Germinal center (tissue), 1 donor: ENCODE data around the gene CDH13.
"Not testable (repeated sequence)": the region's sequence is repeated elsewhere in the genome, so short reads cannot be mapped to it uniquely, and the experiment has no call there.

ENCODE experiments used
- DNase-seq: peaks from one replicate; pipeline ENCODE4 v3.0.0; 2012; ENCODE audit warnings: mixed read lengths, low spot score

The CDH13 gene

GRCh38 chr16:82891918-82892317 lies 265.1 kb downstream of the CDH13 start:
- no peak for DNase-seq

DNA sequence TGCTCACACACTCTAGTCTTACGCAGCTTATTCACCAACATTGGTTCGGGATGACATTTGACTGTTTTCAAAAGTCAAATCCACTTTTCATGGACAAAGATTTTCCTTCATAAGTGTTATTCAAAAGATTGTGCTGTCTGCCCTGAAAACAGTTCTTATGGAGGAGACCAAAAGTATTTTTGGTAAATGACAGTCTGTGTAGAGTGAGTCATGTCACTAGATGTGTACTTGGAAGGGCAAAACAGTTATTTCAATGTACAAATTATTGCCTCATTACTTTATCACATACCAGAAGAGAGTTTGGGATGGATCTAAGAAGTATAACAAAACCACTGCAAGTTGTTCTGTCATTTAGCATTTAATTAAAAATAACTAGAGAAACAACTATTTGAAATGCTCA lies 265.6 kb downstream of the CDH13 start:
- no peak for DNase-seq

- DNase-seq = no peak
Measured at GRCh38 chr16:82895843-82896242, 269.1 kb downstream of the CDH13 start.

- DNase-seq = no peak
Measured at GRCh38 chr16:82899006-82899405, 272.2 kb downstream of the CDH13 start.

DNA sequence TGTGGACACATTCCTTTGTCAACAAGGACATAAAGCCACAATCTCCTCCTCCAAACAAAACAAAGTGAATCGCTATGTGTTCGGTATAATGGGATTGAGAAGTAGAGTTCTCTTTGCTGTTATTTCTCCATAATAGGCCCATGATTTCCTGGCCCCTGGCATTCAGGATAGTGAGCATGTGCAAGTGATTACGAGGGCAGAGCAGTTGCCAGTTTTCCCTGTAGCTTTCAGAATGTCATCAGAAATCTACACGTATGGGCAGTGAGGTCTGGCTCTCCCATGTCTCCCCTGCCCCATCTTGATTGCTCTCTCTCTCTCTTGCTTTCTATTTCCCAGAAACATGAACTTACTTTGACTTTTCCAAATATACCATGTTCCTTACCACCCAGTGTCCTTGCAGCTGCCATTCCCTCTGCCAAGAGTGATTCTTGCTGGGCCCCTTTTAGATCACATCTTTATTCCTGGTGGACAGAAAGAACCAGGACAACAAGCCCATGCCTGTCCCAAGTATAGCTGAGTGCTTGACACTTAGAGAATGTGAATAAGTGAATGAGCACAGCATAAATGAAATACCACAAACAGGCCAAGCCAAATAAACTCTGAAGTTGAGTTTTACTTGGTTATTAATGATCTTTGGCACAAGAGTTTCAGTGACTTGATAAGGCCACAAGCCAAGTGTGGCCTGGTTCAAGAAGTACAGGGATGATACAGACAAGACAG lies 273.1 kb downstream of the CDH13 start:
- no peak for DNase-seq

DNA sequence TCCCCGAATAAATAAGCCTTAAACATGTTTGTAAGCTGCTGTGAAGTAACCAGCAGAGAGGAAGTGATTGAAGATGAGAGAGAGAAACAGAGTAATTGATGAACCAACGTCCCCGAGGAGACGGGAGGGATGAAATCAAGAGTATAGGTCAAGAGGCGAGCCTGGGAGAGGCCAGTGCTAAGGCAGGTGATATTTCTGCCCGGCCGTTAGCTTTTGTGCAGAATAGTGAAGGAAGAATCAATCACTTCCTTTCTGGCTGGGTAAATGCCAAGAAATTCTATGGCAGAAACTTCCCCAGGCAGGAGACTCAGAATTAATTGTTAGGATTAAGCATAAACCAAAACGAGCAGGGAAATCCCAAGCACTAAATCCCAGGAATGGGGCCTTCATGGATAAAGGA lies 273.8 kb downstream of the CDH13 start:
- no peak for DNase-seq

GRCh38 chr16:82911925-82912324 lies 285.2 kb downstream of the CDH13 start:
- no peak for DNase-seq

DNA sequence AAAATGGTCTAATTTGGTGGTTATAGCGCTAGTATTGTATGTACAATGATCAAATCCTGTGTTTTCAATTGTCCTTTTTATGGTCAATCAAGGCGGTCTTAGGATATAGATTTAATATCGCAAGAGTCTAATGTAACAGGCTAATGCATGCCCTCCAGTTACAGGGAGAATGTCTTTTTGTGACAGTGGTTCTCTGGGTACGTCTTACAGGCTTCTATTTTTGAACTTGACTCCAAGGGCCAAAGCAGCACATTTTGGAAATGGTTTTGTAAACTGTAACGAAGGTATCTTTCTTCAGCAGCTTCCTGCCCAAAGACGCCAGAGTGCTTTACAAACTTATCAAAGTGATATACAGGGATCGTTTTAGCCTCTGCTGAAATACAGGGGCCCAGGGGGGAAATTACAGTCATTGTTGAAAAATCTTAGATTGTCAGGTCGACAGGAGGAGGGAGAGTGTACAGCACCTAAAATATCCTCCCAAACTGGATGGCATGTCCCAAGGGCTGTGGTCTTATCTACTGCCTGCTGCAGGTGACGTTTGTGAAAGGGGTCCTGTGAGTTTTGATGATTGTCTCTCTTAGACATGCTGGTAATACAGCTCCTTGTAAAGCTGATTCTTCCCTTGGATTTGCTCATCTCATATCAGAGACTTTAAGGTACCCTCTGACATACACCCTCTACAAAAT lies 288.5 kb downstream of the CDH13 start:
- DNase-seq = no peak

- no peak for DNase-seq
Measured at GRCh38 chr16:82917886-82918595, 291.3 kb downstream of the CDH13 start.

DNA sequence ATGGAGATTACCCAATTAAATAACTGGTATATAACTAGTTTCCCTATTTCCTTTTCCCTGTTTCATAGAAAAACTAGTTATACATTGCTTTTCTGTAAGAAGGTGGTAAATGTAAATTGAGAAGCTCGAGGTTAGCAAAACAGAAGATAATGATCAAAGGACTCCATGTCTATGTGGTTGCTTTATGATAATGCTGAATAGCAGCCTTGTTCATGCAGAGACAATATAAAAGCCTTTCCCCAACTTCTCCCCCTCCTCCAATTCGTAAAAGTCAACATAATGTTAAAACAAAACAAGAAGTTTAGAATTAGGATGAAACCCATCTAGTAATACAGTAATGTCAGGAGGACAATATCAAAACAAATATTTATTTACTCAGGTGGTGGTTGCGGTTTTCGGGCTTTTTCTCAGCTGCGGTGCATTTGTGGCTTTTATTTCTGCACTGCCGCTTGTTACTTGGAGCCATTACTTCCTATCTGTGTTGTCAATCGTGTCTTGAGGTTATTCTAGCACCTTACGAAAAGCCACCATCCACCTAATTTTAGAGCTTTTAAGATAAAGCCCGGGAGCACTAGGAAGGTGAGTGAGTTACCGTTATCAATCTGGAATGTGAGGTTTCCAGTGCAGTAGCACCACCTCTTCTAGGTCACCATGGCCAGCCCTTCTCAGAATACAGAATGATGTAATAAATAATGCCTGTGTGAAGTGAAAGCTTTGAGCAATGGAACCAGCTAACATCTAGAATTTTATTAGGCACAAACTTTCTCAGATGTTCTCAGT lies 297.5 kb downstream of the CDH13 start:
- no peak for DNase-seq

GRCh38 chr16:82926500-82926899 lies 299.7 kb downstream of the CDH13 start:
- no peak for DNase-seq

GRCh38 chr16:82933933-82934332 lies 307.2 kb downstream of the CDH13 start:
- not testable (repeated sequence) for DNase-seq

GRCh38 chr16:82935766-82936165 lies 309.0 kb downstream of the CDH13 start:
- DNase-seq = no peak

DNA sequence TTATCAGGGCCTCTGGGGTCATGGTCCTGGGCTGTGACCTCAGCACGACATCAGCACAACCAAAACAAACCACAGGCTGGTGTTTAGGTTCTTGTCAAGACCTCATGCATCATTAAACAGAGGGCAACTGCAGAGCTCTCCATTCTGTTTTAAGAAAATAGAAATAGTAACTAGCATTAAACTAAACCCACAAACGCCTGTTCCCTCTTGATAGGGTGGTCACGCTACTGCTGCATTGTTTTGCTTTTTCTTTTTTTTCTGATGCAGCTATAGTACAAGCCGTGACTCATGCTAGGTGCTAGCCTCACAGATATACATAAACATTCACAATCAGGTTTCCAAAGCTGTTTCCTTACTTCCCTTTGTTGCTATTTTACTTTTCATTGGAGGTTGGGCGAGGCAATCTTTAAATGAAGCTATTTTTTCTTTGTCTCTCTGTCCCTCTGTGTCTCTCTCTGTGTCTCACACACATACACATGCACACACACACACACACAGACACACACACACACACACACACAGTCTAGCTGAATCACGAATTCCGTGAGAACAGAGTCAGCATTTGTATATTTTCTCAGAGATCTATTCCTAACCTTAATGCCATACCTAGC lies 310.3 kb downstream of the CDH13 start:
- no peak for DNase-seq

DNA sequence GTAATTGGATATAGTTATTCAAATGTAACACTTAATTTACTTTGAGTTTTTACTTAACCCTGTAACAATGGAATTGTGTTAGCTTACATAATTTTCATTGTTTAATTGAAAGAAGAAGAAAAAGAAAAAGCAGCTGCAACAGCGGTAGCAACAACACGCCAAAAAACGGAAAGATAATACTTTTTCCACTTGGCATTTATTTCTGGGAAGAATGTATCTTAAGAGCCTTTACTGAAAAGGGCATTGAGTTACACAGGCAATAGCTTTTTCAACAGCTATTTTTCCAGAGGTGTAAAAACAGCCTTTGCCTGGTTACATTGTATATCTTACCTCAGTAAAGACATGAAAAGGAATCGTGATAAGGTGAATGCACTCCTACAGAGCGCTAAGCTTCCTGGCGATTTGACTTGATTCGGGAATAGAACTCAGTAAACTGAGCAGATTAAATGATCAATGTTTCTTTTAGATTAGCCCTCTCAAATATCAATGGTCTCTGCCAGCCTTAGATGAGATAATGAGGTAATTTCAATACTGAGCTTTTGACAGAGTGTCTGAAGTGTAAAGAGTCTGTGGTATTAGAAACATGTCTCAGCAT lies 311.3 kb downstream of the CDH13 start:
- no peak for DNase-seq

GRCh38 chr16:82943371-82943770 lies 316.6 kb downstream of the CDH13 start:
- DNase-seq = no peak

- no peak for DNase-seq
Measured at GRCh38 chr16:82945420-82946101, 318.8 kb downstream of the CDH13 start.

DNA sequence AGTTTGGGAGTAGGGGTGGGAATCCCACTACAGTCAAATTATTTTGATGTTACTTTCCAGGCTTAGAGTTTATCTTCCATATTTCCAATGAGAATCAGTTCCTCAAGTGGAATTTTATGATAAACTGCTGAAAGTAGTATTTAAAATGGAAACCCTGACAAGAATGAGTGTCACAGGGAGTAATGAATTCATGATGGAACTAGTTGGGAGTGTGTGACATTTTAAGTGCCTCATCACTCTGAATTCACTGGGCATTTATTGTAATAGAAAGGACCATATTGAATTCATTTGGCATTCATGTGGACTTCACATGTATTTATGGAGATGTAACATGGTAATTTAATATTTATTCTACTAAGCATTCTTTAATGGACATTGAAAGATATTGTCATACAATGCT lies 320.9 kb downstream of the CDH13 start:
- DNase-seq = no peak

- no peak for DNase-seq
Measured at GRCh38 chr16:82949016-82949415, 322.2 kb downstream of the CDH13 start.

- no peak for DNase-seq
Measured at GRCh38 chr16:82953517-82953916, 326.7 kb downstream of the CDH13 start.
